Measurements from ENCODE around the gene FNDC4. TPM values are rescaled to one million over a fixed set of nuclear protein-coding genes. Genes with fewer than 3 reads are reported as not detected.

FNDC4 gene
- total and polyA plus RNA-seq, 8 donors = 4.4 to 16.6 (median 13.4) TPM

GRCh38 chr2:27518113-27518781 is 23.2 kb upstream of the FNDC4 start:
- H3K9me3 ChIP-seq = no peaks in the 10 kb centered on the region
- ATAC-seq (no peak), DNase-seq (no peak)
- H3K27ac ChIP-seq = no peak overlapping the region
- no peak for TF ChIP-seq CTCF (IDR thresholded peaks at IDR 0.05)
- H3K4me3 ChIP-seq = no peak overlapping the region
- H3K36me3 ChIP-seq = no peaks in the 10 kb centered on the region
- H3K27me3 ChIP-seq = peaks cover 0 to 14% of the 10 kb centered on the region in 2 donors
- no peaks in the 10 kb centered on the region for H3K4me1 ChIP-seq
- intact Hi-C loops (cut with DNase I) = no loop called here

- H3K27ac ChIP-seq = no peak overlapping the region
- DNase-seq (peak in 1 of 4 donors; percentile 63), ATAC-seq (peak; percentile 73)
- H3K36me3 ChIP-seq = no peaks in the 10 kb centered on the region
- H3K4me3 ChIP-seq = no peak overlapping the region
- no peak for TF ChIP-seq CTCF (IDR thresholded peaks at IDR 0.05)
- intact Hi-C loops (cut with DNase I) = no loop called here
- H3K4me1 ChIP-seq = no peaks in the 10 kb centered on the region
- H3K9me3 ChIP-seq = no peaks in the 10 kb centered on the region
- H3K27me3 ChIP-seq = no peaks in the 10 kb centered on the region
Observed at GRCh38 chr2:27509326-27509725, 14.3 kb upstream of the FNDC4 start.

GRCh38 chr2:27507293-27507692 is 12.3 kb upstream of the FNDC4 start:
- intact Hi-C loops (cut with DNase I) = no loop called here
- no peak for DNase-seq

GRCh38 chr2:27506587-27506986 is 11.6 kb upstream of the FNDC4 start:
- H3K4me3 ChIP-seq = no peak overlapping the region

More at GRCh38 chr2:27507293-27507692, 12.3 kb upstream of the FNDC4 start:
- H3K36me3 ChIP-seq = no peaks in the 10 kb centered on the region
- H3K4me3 ChIP-seq = no peak overlapping the region
- no peaks in the 10 kb centered on the region for H3K4me1 ChIP-seq
- no peak overlapping the region for H3K27ac ChIP-seq
- no peaks in the 10 kb centered on the region for H3K27me3 ChIP-seq
- H3K9me3 ChIP-seq = no peaks in the 10 kb centered on the region
- no peak for TF ChIP-seq CTCF (IDR thresholded peaks at IDR 0.05)
- no peak for ATAC-seq

GRCh38 chr2:27502142-27502541 is 7.1 kb upstream of the FNDC4 start:
- intact Hi-C loops (cut with DNase I) = no loop called here
- DNase-seq = peak in 1 of 4 donors; percentile 16
- Histone ChIP-seq H3K36me3 (no peaks in the 10 kb centered on the region), H3K4me3 (no peak overlapping the region), H3K27me3 (peaks cover 0 to 26% of the 10 kb centered on the region in 2 donors), H3K27ac (no peak overlapping the region), H3K9me3 (no peaks in the 10 kb centered on the region), H3K4me1 (no peaks in the 10 kb centered on the region)
- no peak for TF ChIP-seq CTCF (IDR thresholded peaks at IDR 0.05)
- ATAC-seq = no peak

More at GRCh38 chr2:27506587-27506986, 11.6 kb upstream of the FNDC4 start:
- ATAC-seq = no peak
- no peak for TF ChIP-seq CTCF (IDR thresholded peaks at IDR 0.05)
- Histone ChIP-seq H3K9me3 (no peaks in the 10 kb centered on the region), H3K4me1 (no peaks in the 10 kb centered on the region), H3K36me3 (no peaks in the 10 kb centered on the region), H3K27me3 (no peaks in the 10 kb centered on the region), H3K27ac (no peak overlapping the region)
- intact Hi-C loops (cut with DNase I) = no loop called here
- no peak for DNase-seq

All from left lung (tissue), 10 donors.